Body of pancreas (tissue), 4 donors: ENCODE measurements around the gene TBPL2. TPM values are rescaled to one million over a fixed set of nuclear protein-coding genes. Genes with fewer than 3 reads are reported as not detected.
A peak's percentile ranks its signal among the peaks of the same experiment; 100 is the strongest.

Experiments used
- ATAC-seq: fragments of 150-250 bp; one replicate; pipeline ENCODE4 v1.9.1; 2016
- DNase-seq, 4 donors: peaks; one replicate each; pipeline ENCODE4 v3.0.0-alpha.2; 2019
- H3K27ac ChIP-seq, 4 donors: fragments of 200-600 bp; sonication (generic); 1 replicate in 3 of 4; 2 replicates in 1 of 4; pipeline versions ENCODE4 v1.5.1 to v1.6.1; 2016 to 2019; ENCODE audit warnings: mild to moderate bottlenecking in 1 of 4, mixed read lengths in 1 of 4, moderate library complexity in 1 of 4
- H3K27me3 ChIP-seq, 2 donors: fragments of 200-600 bp; sonication (generic); one replicate each; pipeline ENCODE4 v1.6.0; 2016; ENCODE audit warnings: mild to moderate bottlenecking in 1 of 2
- H3K36me3 ChIP-seq, 2 donors: fragments of 200-600 bp; sonication (generic); replicated peaks in 1 of 2; 2 replicates each; pipeline ENCODE4 v1.5.1; 2016; ENCODE audit warnings: low read depth in 2 of 2; ENCODE audit not compliant: insufficient read depth in 1 of 2
- H3K4me1 ChIP-seq: fragments of 200-600 bp; sonication (generic); one replicate; pipeline ENCODE4 v1.6.0; 2016
- H3K4me3 ChIP-seq, 2 donors: fragments of 200-600 bp; sonication (generic); 1 replicate in 1 of 2; 2 replicates in 1 of 2; pipeline ENCODE4 v1.5.1; 2016 to 2019
- H3K9me3 ChIP-seq, 3 donors: fragments of 200-600 bp; sonication (generic); 1 replicate in 2 of 3; 2 replicates in 1 of 3; pipeline ENCODE4 v1.5.1; 2016
- POLR2A ChIP-seq, 3 donors: fragments of 450-650 bp; IDR thresholded peaks; one replicate each; pipeline ENCODE4 v1.6.1; 2016; ENCODE audit warnings: antibody characterized with exemption in 3 of 3, mild to moderate bottlenecking in 2 of 3
- WGBS, 2 donors: methylation state at CpG; one replicate each; pipeline ENCODE4 v1.1.5; 2017; 5-methylcytosine and 5-hydroxymethylcytosine counted together
- intact Hi-C: fragments of 100-400 bp; cut with DNase I; formaldehyde crosslinking; loops from one replicate; pipeline ENCODE4 v1.15.1; 2023
- total RNA-seq, 2 donors: library from RNA; depleted of rRNA; stranded (reverse); fragments of >200 nt; gene quantifications; one replicate each; pipeline ENCODE4 v1.1.0, GENCODE V29; 2016
- TF ChIP-seq, protein P1 (sequence below), 7 experiments: fragments of 450-650 bp in 4 of 7; fragments of 200-600 bp in 3 of 7; sonication (generic) in 3 of 7; IDR thresholded peaks; one replicate each; pipeline ENCODE4 v1.5.1; 2016 to 2019; ENCODE audit warnings: antibody characterized with exemption in 7 of 7

TBPL2 gene
- total RNA-seq, 2 donors from 2014 or later, result not detected

DNA sequence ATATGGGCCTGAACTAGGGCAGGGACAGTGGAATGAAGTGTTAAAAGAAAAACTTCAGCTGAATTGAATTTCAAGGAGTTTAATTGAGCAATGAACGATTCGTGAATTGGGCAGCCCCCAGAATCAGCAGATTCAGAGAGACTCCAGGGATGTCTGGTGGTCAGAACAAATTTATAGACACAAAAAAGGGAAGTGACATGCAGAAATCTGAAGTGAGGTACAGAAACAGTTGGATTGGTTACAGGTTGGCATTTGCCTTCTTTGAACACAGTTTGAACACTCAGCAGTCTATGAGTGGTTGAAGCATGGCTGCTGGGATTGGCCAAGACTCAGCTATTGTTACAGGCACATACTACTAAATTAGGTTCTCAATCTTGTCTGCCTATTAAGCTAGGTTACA lies 9.7 kb upstream of the TBPL2 start:
- TF ChIP-seq, protein P1, sequence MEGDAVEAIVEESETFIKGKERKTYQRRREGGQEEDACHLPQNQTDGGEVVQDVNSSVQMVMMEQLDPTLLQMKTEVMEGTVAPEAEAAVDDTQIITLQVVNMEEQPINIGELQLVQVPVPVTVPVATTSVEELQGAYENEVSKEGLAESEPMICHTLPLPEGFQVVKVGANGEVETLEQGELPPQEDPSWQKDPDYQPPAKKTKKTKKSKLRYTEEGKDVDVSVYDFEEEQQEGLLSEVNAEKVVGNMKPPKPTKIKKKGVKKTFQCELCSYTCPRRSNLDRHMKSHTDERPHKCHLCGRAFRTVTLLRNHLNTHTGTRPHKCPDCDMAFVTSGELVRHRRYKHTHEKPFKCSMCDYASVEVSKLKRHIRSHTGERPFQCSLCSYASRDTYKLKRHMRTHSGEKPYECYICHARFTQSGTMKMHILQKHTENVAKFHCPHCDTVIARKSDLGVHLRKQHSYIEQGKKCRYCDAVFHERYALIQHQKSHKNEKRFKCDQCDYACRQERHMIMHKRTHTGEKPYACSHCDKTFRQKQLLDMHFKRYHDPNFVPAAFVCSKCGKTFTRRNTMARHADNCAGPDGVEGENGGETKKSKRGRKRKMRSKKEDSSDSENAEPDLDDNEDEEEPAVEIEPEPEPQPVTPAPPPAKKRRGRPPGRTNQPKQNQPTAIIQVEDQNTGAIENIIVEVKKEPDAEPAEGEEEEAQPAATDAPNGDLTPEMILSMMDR (IDR thresholded peaks at IDR 0.05), result no peak
- TF ChIP-seq POLR2A (IDR thresholded peaks at IDR 0.05), result no peak
- Histone ChIP-seq H3K9me3 (no peaks in the 10 kb centered on the region), H3K4me3 (no peak overlapping the region), H3K36me3 (no peaks in the 10 kb centered on the region), H3K27me3 (no peaks in the 10 kb centered on the region), H3K27ac (no peak overlapping the region), H3K4me1 (peaks cover 32% of the 10 kb centered on the region)
- ATAC-seq (no peak), DNase-seq (no peak)
- intact Hi-C loops, result no loop called here
- WGBS, 2 donors, result 59 to 78% methylated on average over 2 of the region's 2 CpGs

DNA sequence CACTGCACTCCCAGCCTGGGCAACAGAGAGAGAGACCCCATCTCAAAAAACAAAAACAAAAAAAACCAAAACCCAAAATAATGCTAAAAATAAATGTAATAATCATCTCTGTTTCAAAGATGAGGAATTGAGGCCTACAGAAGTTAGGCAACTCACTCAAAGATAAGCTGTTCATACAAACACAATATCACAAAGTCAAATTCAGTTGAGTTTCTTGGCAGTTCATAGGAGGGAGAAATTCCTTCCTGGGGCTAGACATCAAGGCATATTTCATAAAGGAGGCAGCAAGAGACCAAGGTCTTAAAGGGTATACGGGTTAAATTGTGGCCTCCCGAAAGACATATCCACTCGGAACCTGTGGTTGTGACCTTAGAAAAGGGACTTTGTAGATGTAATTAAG lies 8.7 kb upstream of the TBPL2 start:
- no peaks in the 10 kb centered on the region for H3K36me3 ChIP-seq
- H3K27ac ChIP-seq, result no peak overlapping the region
- WGBS, 2 donors, result 63 to 68% methylated on average over 3 of the region's 3 CpGs
- no peaks in the 10 kb centered on the region for H3K27me3 ChIP-seq
- no peak for DNase-seq
- TF ChIP-seq, protein P1 (IDR thresholded peaks at IDR 0.05), result no peak
- no peak for TF ChIP-seq POLR2A (IDR thresholded peaks at IDR 0.05)
- no peak overlapping the region for H3K4me3 ChIP-seq
- H3K9me3 ChIP-seq, result no peaks in the 10 kb centered on the region
- intact Hi-C loops, result loop anchor here (10.0 kb wide), 1 partner anchor 116 kb away; no protein-coding TSS in a partner anchor
- H3K4me1 ChIP-seq, result peaks cover 22% of the 10 kb centered on the region
- ATAC-seq, result no peak

DNA sequence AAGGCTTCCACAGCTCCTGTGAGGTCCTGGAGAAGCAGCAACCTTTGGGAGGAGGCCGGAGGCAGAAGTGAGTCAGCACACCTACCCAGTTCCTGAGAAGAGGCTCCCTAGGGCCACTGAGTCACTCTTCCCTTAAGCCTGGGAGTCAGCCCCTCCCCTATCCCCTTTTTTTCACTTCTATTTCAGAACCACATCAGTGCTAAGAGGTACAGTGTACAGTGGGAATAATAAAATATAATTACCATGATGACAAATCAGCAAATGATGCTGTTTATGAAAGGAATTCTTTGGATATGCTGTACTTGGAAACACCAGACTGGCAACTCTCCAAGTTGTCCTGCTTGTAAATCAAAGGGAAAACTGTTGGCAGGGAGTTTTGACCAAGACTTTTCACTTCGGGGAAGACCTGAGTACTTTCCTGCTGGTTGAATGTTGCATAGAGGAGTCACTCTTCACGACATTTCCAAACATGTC lies 7.8 kb upstream of the TBPL2 start:
- Histone ChIP-seq H3K36me3 (no peaks in the 10 kb centered on the region), H3K9me3 (no peaks in the 10 kb centered on the region), H3K4me1 (peaks cover 17% of the 10 kb centered on the region), H3K27ac (no peak overlapping the region), H3K27me3 (no peaks in the 10 kb centered on the region), H3K4me3 (no peak overlapping the region)
- intact Hi-C loops, result loop anchor here (10.0 kb wide), 1 partner anchor 117 kb away; no protein-coding TSS in a partner anchor
- 33 to 46% methylated on average over 3 of the region's 3 CpGs for WGBS, 2 donors
- DNase-seq (peak in 2 of 4 donors; percentile 29 to 34), ATAC-seq (no peak)
- no peak for TF ChIP-seq POLR2A (IDR thresholded peaks at IDR 0.05)

DNA sequence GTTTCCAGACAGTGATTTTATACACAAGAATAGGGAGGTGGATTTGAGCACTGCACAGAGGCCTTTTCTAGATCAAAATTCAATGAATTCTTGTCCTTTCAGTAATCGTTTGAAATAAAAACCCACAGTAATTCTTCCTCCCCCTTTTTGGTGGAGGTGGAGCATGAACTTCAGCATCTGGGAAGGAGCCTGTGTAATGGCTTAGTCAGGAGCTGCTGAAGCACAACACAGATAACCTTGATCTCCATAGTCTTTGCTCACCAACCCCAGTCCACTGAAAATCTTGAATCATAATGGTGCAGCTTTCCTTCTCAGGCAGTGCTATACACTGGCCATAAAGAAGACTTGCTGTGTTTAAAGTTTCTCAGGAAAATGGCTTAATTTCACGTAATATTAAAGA lies 6.4 kb upstream of the TBPL2 start:
- peaks cover 13% of the 10 kb centered on the region for H3K4me1 ChIP-seq
- H3K9me3 ChIP-seq, result no peaks in the 10 kb centered on the region
- intact Hi-C loops, result loop anchor here (10.0 kb wide), 1 partner anchor 118 kb away; no protein-coding TSS in a partner anchor
- DNase-seq (no peak), ATAC-seq (peak; percentile 56)
- no peak for TF ChIP-seq POLR2A (IDR thresholded peaks at IDR 0.05)
- no peaks in the 10 kb centered on the region for H3K27me3 ChIP-seq
- H3K4me3 ChIP-seq, result no peak overlapping the region
- peak overlapping the region in 1 of 4 donors; percentile 19 for H3K27ac ChIP-seq
- 57 to 61% methylated on average over 2 of the region's 2 CpGs for WGBS, 2 donors
- no peaks in the 10 kb centered on the region for H3K36me3 ChIP-seq

DNA sequence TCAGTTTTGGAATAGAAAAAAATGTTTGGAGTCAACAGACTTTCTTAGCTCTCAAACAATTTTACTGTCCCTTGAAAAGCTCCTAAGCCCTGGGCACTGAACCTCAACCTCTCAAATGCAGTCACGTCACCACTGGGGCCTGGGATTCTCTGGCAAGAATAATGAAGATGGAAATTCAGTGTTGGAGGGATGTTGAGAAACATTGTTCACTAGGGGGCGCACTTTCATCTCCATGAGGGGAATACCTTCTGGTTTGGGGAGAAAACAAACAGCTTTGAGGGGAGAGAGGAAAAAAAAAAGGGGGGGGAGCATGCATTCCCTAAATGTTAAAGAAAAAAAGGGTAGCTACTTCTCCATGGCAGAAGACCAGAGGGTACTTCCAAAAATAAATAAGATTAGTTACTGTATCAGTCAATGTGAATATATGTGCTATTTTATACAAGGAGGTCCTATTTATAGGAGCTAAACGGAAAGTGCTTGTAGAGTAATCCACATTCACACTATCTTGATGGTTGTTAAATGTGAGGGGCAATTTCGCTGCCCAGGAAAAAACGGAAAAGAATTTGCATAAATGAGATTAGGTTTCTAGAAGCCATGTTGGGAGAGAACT lies 5.8 kb upstream of the TBPL2 start:
- intact Hi-C loops, result loop anchor here (10.0 kb wide), 1 partner anchor 119 kb away; no protein-coding TSS in a partner anchor
- ATAC-seq, result peak; percentile 77

More for the DNA sequence above, 5.8 kb upstream of the TBPL2 start:
- H3K4me3 ChIP-seq, result no peak overlapping the region
- no peaks in the 10 kb centered on the region for H3K27me3 ChIP-seq
- TF ChIP-seq, protein P1 (IDR thresholded peaks at IDR 0.05), result peak; percentile 39 to 78 (median 69)
- TF ChIP-seq POLR2A (IDR thresholded peaks at IDR 0.05), result no peak
- no peaks in the 10 kb centered on the region for H3K36me3 ChIP-seq
- peak; percentile 68 to 71 (median 69) for DNase-seq
- no peaks in the 10 kb centered on the region for H3K9me3 ChIP-seq
- WGBS, 2 donors, result 13 to 17% methylated on average over 5 of the region's 5 CpGs
- H3K27ac ChIP-seq, result peak overlapping the region in 1 of 4 donors; percentile 19
- H3K4me1 ChIP-seq, result peaks cover 7% of the 10 kb centered on the region
